8988T (cell line): ENCODE measurements around the gene RAD54L.
"Not testable (repeated sequence)": the region's sequence is repeated elsewhere in the genome, so short reads cannot be mapped to it uniquely, and the experiment has no call there.

ENCODE experiments used
- DNase-seq: peaks from one replicate; pipeline ENCODE4 v3.0.0; 2011

Gene RAD54L

DNA sequence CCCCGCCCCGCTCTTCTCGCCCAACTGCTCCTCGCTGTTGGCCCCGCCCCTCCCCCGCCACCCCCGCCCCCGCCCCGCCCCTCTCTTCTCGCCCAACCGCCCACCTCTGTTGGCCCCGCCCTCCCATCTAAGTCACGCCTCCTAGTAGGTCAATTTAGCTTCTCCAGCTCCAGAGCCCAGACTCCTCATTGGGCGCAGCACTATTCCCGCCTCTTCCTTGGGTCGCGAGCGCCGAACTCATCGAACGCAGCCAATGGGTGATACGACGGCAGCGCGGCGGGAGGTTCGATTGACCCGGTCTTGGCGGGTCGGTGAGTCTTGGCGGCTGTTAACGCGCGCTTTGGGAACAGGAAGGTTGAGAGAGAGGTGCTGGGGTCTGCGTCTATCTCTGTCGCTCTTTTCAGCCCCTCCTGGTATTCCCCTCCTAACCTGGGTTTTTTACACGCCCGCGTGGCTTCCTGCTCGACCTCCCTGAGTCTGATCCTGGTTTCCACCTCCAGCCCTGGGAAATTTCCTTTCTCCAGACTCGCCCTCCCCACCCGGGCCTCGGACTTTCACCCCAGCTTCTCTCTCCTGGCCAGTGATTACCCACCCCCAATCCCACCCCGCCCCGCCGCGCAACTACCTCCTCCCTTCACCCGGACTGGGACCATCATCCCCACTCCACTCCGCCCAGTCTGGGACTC, at the start of gene RAD54L:
RAD54L (plus strand) TSS at position 328 of the 686 bp plus-strand sequence. CDS start 643 bp downstream, outside the sequence.
- DNase-seq: peak; percentile 77

DNA sequence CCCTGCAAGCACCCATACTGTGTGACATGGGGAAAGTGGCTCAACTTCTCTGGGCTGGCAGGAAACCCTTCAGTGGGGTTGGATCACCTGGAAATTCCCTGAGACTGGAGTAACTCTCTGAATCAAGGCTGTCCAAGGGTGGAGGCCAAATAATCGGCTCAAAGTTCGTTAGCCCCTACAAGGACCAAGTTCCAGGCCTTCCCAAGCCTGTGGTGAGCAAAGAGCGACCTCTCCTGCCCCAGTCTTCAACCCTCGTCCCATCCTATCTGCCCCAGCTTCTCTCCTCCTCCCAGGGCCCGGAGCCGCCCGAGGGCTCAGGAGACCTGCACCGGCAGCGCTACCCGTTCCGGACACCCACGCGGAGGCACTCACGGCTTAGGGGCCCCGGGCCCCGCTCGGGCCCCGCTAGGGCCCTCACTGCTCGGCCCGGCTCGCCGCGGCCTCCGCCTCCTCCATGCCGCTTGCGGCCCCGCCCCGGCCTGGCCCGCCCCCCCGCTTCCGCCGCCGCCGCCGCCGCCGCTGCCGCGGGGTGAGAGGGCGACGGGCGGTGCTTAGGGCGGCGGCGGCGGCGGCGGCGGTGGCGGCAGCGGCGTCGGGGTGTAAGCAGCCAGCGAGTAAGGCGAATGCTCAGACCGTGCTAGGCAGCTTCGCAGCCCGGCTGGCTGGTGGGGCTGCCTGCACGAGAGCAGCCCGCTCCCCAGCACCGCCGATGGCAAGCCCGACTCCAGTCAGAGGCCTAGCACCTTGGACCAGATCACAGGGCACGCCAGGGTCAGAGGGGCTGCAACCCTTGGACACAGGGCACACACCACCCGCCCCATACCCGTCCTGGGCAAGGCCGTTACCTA, 49.4 kb upstream of the RAD54L start, which contains the start of gene POMGNT1:
POMGNT1 (minus strand) TSS at position 471 of the 848 bp plus-strand sequence. CDS start 613 bp downstream, outside the sequence.
- peak; percentile 81 for DNase-seq

DNA sequence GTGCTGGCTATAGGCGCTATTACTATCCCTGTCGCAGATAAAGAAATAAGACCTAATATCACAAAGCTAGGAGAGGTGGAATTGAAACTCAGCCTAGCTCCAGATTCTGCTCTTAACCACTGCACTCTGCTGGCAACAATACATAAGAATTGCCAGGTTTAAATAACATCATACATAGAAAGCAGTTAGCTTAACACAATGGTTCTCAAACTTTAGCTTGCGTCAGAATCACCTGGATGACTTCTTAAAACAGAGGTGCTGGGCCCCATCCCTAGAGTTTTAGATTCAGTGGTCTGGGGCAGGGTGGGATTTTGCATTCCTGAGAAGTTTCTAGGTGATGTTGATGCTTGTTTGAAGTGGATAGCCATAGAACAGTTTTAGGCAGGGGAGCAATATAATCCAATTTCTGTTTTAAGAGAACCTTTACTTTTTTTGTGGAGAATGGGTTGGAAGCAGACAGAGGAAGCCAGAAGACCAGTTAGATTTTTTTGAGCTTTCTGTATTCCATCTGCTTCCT, 48.3 kb upstream of the RAD54L start:
- no peak for DNase-seq

DNA sequence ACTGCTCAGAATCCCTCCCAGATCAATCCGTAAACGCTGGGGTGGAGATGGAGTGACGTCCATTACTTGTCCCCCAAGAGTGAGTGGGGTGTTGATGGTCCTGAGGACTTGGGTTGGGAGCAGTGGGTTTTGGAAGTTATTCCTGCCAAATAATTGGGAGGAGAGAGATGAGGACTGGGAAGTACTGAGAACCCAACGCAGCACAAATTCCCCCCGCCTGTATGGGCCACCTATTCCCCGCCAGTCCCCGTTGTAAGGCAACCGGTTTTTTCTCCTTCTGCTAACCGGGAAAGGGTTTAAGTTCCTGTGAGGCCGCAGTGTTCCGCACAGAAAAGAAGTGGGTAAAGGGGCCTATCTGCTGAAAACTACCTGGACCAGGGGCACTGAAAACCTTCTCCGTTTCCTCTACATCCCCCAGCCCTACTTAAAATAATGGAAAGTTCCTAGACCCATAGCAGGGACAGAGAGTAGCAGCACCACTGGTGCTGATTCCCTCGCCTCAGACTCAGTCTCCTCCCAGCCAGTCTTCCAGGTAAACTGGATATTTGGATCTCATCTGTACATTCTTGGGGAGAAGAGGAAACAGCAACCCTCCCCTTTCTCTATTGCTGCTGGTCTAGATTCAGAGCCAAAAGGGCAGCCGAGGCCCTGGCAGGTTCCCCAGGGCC, 43.7 kb upstream of the RAD54L start:
- no peak for DNase-seq

DNA sequence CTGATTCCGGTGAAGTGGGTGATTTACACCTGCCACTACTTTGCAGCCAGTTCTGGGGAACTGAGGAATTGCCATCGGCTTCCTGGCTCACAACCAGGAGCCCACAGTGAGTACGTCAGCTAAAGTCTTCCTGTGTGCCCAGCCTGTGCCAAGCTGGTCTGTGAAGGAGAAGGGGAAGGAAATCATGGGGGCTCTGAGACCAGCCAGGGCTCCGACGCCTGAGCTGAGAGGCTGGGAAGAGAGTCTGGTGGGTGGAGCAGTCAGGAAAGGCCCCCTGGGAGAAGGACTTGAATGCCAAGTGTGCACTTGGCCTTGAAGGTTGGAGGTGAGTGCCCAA, 43.2 kb upstream of the RAD54L start:
- DNase-seq: no peak

DNA sequence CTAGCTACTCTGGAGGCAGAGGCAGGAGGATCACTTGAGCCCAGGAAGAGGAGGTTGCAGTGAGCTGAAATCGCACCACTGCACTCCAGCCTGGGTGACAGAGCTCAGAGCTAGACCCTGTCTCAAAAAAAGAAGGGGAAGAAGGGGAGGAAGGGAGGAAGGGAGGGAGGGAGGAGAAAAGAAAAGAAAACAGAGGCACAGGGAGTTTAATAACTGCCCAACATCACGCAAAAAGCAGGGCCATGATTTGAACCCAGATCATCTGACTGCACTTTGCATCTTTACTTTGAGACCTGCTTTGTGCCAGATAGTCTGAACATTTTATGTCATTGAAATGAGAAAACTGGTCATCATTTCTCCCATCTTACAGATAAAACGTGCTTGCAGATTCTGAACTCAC, 42.4 kb upstream of the RAD54L start:
- no peak for DNase-seq

DNA sequence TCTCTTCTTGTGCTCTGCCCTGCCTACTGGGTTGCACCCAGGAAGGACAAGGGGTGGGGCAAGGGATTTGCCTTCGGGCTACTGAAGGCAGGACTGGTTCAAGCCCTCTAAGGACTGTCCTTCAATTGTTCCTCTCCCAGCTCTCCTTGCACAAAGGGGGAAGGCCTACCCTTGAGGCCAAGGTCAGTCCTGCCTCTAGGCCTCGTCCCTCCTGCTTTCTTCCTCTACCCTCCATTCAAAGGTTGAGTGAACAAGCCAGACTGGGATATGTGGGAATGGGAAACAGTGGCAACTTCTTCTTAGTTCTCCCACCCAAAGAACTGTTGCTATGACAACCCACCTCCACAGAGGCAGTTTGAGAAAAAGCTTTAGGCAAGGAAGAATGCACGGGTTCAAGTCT, 41.8 kb upstream of the RAD54L start:
- DNase-seq: no peak

DNA sequence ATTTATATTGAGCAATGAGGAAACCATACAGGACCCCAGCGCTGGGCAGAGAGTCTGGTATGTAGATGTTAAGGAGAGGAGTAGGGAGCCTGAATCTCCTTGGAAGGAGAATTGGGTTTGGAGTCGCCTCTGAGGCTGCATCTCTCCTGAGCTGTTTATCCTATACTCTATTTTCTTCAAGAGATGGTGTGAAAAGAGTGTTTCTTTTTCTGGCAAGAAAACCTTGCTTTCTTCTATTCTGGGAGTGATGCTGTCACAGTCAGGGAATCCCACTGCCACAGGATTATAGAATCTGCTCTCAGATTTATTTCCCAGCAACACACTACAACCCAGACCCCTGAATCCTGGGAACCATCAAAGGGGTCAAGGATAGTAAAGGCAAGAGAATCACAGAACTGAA, 41.2 kb upstream of the RAD54L start:
- DNase-seq: no peak

DNA sequence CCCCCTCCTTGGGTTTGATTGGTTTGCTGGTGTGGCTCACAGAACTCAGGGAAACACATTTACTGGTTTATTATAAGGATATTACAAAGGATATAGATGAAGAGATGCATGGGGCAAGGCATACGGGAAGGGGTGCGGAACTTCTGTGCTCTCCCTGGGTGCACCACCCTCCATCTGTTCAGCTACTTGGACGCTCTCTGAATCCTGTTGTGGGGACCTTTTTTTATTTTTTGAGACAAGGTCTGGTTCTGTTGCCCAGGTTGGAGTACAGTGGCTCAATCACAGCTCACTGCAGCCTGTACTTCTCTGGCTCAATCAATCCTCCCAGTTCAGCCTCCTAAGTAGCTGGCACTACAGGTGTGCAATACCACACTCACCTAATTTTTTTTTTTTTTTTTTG, 37.0 kb upstream of the RAD54L start:
- DNase-seq: no peak

DNA sequence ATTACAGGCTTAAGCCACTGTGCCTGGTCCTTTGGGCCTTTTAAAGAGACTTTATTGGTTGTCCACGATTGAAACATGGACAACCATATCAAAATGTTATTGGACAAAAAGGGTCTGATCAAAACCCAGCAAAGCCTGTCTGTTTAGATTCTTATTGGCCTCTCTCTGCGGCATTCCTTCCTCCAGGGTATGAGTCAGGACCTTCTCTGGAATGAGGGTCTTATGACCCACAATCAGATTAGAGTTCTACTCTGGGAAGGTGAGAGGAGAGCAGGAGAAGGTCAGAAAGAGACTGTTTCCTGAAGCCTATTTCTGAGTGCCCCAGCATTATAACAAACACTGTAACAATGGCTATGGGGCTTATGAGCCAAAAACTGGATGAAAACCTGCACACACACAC, 36.5 kb upstream of the RAD54L start:
- DNase-seq: no peak

DNA sequence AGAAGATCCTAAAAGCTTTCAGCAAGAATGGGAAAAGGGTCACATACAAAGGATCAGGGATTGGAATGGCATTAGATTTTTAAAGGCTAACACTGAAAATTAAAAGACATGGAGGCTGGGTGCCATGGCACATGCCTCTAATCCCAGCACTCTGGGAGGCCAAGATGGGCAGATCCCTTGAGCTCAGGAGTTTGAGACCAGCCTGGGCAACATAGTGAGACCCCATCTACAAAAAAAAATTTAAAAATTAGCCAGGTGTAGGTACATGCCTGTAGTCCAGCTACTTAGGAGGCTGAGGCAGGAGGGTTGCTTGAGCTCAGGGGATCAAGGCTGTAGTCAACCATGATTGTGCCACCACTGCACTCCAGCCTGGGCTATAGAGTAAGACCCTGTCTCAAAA, 32.1 kb upstream of the RAD54L start:
- DNase-seq: no peak

DNA sequence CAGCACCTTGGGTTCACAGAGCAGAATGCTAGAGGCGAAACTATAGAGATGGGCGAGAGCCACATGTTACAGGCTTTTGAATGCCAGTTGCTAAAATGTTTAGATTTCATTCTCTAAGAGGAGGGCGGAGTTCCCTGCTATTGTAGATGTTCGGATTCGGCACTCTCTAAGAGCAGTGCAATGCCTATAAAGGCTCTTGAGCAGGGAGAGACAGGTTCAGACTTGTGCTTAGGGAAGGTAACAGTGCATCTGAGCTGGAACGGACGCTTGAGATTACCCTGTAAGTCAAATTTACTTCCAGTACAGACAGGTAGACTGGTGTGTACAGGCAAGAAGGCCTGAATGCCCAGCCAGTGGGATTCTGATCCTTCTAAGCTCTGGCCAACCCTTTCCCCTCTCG, 29.1 kb upstream of the RAD54L start:
- DNase-seq: no peak

DNA sequence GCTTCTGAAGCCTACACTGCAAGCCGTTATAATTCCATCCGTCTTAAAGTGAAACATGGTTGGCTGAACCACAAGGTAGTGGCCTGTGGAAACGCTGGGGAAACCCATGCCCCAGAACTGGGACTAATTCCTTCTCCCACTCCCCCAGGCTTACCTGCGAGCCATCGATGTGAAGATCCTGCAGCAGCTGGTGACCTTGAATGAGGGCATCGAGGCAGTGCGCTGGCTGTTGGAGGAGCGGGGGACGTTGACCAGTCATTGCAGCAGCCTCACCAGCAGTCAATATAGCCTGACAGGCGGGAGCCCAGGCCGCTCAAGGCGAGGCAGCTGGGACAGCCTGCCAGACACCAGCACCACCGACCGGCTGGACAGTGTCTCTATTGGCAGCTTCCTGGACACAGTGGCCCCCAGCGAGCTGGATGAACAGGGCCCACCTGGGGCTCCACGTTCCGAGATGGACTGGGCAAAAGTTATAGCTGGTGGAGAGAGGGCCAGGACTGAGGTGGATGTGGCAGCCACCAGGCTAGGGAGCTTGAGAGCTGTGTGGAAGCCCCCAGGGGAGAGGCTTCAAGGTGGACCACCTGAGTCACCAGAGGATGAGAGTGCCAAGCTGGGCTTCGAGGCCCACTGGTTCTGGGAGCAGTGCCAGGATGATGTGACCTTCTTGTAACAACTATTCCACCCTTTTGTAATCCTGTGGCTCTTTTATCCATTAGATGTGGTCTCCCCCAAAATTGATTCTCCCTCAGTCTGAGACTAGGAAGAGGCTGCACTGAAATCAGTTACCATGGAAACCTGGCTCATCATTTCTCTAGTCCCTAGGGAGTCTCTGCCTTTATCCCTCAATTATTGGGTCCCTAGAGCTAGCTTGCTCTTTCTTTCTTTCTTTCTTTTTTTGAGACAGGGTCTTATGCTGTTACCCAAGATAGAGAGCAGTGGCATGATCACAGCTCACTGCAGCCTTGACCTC, 27.7 kb upstream of the RAD54L start:
- DNase-seq: no peak

DNA sequence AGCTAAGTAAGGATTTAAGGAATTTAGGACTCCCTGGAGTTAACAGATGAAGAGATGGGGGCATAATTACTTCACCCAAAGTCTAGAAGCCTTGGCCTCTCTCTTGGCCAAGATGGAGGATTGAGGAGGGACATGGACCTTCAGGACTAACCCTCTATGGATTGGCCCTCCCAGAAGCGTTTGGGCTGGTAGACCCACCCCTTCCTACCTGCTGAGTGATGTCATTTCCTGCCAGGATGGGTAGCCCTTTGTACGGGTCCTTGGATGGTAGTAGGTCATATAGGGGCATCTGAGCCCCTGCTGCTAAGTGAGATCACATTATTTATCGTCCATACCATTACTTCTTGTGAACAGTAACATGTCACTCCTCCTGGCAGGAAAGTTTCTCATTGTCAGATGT, 26.8 kb upstream of the RAD54L start:
- no peak for DNase-seq

DNA sequence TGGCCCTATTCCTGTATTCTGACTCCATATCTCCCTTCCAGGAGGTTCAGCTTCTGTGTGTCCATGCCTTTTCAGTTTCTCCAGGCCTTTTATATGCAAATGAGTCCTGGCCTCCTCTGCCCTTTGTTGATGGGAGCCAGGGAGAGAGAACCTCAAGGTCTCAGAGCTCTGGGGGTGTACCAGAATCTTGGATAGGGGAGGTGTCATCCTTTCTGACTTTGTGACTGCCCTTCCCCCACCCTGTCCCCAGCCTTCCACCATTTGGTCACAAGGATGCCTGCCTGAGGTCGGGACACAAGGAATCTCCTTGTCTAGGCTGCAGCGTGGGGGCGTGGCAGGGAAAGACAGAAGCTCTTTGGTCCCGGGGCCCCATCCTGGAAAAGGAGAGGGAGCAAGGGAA, 25.8 kb upstream of the RAD54L start:
- no peak for DNase-seq

DNA sequence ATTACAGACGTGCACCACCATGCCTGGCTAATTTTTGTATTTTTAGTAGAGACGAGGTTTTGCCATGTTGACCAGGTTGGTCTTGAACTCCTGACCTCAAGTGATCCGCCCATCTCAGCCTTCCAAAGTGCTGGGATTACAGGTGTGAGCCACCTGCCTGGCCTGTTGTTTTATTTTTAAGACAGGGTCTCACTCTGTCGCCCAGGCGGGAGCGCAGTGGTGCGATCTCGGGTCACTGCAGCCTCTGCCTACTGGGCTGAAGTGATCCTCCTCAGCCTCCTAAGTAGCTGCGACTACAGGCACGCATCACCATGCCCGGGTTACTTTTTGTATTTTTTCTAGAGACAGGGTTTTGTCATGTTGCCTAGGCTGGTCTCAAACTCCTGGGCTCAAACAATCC, 24.5 kb upstream of the RAD54L start:
- not testable (repeated sequence) for DNase-seq

DNA sequence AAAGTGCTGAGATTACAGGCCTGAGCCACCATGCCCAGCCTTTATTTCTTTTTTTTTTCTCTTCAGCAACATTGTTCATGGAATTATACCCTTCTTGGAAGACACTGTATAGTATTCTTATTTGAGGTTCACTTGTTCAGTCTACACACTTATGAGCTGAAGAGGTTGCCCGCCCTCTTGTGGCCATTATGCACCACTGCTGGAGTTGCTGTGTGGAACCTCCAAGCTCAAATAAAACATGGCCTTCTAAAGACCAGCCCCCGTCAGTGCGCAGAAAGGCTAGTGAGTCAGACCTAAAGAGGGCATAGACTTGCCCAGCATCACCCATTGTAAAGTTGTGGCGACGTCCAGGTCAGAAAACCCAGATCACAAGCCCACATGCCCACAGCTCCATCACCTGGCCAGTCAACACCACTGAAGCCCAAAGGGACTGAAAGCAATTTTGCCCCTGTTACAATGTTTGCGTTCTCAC, 24.1 kb upstream of the RAD54L start:
- DNase-seq: no peak

DNA sequence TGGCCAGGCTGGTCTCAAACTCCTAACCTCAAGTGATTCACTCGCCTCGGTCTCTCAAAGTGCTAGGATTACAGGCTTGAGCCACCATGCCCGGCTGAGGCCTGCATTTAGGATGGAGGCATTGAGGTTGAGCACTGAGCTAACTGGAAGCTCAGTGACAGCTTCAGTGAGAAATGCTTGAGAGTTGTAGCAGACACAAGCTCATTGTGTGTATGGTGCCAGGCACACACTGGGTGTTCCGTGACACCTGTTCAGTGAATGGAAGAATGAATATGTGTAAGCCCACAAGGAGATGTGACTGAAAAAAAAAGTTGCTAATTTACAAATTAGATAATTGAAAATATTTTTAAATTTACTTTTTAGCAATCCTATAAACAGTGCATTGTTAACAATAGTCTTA, 22.6 kb upstream of the RAD54L start:
- no peak for DNase-seq

DNA sequence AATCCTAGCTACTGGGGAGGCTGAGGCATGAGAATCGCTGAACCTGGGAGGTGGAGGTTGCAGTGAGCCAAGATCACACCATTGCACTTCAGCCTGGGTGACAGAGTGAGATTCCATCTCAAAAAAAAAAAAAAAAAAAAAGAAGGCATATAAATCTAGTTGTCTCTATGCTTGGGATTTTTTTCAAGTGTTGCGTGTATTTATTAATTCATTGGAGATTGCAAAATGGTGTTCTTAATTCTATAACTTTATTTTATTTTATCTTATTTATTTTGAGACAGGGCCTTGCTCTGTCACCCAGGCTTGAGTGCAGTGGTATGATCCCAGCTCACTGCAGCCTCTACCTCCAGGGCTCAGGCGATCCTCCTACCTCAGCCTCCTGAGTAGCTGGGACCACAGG, 16.3 kb upstream of the RAD54L start:
- DNase-seq: not testable (repeated sequence)

DNA sequence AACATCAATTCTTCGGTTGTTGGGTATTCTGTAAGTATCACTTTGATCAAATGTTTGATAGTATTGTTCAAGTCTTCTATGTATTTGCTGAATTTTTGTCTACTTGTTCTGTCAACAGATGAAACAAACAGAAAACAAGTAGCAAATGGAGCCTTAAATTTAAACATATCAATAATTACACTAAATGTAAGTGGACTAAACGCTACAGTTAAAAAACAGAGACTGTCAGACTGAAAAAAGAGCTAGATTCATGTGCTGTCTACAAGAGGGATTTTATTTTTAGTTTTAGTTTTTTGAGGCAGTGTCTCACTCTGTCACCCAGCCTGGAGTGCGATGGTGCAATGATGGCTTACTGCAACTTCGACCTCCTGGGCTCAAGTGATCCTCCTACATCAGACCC, 10.7 kb upstream of the RAD54L start:
- no peak for DNase-seq

DNA sequence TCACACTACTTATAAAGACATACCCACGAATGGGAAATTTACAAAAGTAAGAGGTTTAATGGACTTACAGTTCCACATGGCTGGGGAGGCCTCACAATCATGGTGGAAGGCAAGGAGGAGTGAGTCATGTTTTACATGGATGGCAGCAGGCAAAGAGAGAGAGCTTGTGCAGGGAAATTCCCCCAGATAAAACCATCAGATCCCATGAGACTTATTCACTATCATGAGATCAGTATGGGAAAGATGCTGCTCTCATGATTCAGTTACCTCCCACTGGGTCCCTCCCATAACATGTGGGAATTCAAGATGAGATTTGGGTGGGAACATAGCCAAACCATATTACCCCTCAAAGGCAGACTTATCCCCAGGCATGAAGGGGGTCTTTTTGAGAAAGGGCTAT, 8.7 kb upstream of the RAD54L start:
- DNase-seq: not testable (repeated sequence)

DNA sequence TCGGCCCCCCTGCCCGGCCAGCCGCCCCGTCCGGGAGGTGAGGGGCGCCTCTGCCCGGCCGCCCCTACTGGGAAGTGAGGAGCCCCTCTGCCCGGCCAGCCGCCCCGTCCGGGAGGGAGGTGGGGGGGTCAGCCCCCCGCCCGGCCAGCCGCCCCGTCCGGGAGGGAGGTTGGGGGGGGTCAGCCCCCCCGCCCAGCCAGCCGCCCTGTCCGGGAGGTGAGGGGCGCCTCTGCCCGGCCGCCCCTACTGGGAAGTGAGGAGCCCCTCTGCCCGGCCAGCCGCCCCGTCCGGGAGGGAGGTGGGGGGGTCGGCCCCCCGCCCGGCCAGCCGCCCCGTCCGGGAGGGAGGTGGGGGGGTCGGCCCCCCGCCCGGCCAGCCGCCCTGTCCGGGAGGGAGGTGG, 5.8 kb upstream of the RAD54L start:
- DNase-seq: not testable (repeated sequence)
